Stimulated activated naive CD4-positive, alpha-beta T cell (primary cell): ENCODE measurements around the gene TREML4.

Experiments
- DNase-seq, 6 experiments: peaks; one replicate each; lab custom pipeline; 2025; lab: John Stamatoyannopoulos, UW

The TREML4 gene

DNA sequence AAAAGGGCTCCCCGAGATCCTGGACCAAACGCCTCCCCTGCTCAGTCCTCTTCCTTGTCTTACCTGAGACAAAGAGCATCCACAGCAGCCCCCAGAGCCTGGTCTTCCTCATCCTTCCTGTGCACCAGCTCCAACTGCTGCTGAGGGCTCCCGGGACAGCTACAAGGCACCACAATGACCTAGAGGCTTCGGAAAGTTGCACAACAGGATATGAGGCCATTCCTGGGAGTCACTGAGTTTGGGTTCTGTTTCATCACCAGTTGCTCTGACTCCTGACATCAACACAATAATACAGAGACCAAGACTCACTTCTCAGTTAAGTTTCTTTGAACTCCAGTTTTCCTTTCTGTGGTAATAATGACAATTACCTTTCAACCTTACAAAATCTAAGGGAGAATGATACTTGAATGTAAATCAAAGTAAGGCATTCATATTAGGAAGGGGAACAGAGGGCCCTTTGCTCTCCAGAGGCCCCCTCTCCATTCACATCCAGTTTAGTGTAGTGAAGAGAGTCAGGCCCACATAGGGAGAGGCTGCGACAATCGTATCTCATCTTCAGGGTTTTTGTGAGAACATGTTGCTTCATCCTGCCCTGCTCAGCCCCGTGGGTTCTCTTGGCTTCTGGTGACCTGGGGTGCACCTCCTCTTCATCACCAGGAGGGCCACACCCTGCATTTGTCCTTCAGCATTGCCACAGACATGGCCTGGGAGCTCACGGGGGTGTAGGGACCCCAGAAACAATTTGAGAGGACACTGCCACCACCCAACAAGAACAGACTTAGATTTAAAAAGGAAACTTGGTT is 58.6 kb downstream of the TREML4 start, which contains the start of gene TREM1:
Gene TREM1, minus strand, starts transcription at position 139 of the 803 bp plus-strand sequence. Its CDS starts 27 bp downstream, at position 112.
- DNase-seq: no peak

DNA sequence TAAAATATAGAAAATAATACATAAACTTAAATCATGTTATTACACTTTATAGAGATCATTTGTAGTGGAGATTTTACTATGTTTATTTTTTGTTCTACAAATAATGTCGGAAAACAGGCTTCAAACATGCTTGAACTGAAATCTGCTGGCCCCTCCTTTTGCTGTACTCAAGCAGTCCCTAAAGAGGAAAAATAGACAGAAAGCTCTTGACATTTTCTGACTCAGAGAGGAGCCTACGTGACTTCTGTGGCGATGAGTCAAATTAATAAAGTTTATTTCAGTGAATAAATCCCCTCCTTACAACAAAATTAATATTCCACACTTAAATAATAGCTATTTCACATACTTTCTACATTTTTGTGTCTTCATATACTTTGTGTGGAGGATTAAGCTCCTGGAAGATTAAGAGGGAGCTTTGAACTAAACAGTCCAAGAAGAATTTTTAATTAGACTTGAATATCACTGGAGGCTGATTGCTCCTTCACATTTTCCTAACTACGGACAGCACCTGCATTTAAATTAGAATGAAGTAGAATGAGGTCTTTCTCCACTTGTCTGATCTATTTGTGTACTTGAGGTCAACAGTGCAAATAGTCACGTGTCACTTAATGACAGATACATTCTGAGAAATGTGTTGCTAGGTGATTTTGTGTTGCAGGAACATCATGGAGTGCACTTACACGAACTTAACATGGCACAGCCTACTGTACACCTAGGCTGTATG is 60.0 kb downstream of the TREML4 start:
- no peak for DNase-seq
